Smooth muscle cell (in vitro differentiated cells): ENCODE measurements around the gene SF3A1. TPM values are rescaled to one million over a fixed set of nuclear protein-coding genes. Genes with fewer than 3 reads are reported as not detected.

ENCODE experiments used
- DNase-seq: peaks from one replicate; lab custom pipeline; 2025; ENCODE audit not compliant: unreplicated experiment; lab: John Stamatoyannopoulos, UW
- H2AFZ ChIP-seq: fragments of 200-600 bp; sonication (generic); 2 replicates; pipeline ENCODE4 v1.6.0; 2016; ENCODE audit warnings: antibody characterized with exemption, low read depth, mild to moderate bottlenecking
- H3F3A ChIP-seq: fragments of 200-600 bp; sonication (generic); 2 replicates; pipeline ENCODE4 v1.6.0; 2017; ENCODE audit warnings: antibody characterized with exemption, low read depth
- H3K27ac ChIP-seq: fragments of 200-600 bp; sonication (generic); 2 replicates; pipeline ENCODE4 v1.5.1; 2016; ENCODE audit warnings: low read depth, mild to moderate bottlenecking
- H3K27me3 ChIP-seq: fragments of 200-600 bp; sonication (generic); 2 replicates; pipeline ENCODE4 v1.6.1; 2016; ENCODE audit warnings: low read depth, mild to moderate bottlenecking
- H3K36me3 ChIP-seq: fragments of 200-600 bp; sonication (generic); 2 replicates; pipeline ENCODE4 v1.5.1; 2016; ENCODE audit warnings: low read depth
- H3K4me1 ChIP-seq: fragments of 200-600 bp; sonication (generic); 2 replicates; pipeline ENCODE4 v1.5.1; 2016; ENCODE audit warnings: low read depth
- H3K4me2 ChIP-seq: fragments of 200-600 bp; sonication (generic); 2 replicates; pipeline ENCODE4 v1.6.0; 2016; ENCODE audit warnings: mild to moderate bottlenecking
- H3K4me3 ChIP-seq: fragments of 200-600 bp; sonication (generic); 2 replicates; pipeline ENCODE4 v1.5.1; 2016; ENCODE audit warnings: mild to moderate bottlenecking
- H3K79me2 ChIP-seq: fragments of 200-600 bp; sonication (generic); 2 replicates; pipeline ENCODE4 v1.6.0; 2016; ENCODE audit warnings: low read depth, mild to moderate bottlenecking
- H3K9ac ChIP-seq: fragments of 200-600 bp; sonication (generic); 2 replicates; pipeline ENCODE4 v1.6.0; 2016; ENCODE audit warnings: low read depth
- H3K9me3 ChIP-seq: fragments of 200-600 bp; sonication (generic); replicated peaks from 2 replicates; pipeline ENCODE4 v1.5.1; 2016; ENCODE audit warnings: low read depth
- H4K20me1 ChIP-seq: fragments of 200-600 bp; sonication (generic); 2 replicates; pipeline ENCODE4 v1.6.0; 2016; ENCODE audit warnings: low read depth
- WGBS: methylation state at CpG from one replicate; pipeline ENCODE4 v1.1.7; 2016; ENCODE audit warnings: low lambda C conversion rate; 5-methylcytosine and 5-hydroxymethylcytosine counted together
- polyA plus RNA-seq: library from polyadenylated mRNA; unstranded; fragments of >200 nt; fragmentation: Nextera tagmentation; extraction: Ambion mirVana; gene quantifications from 2 replicates; pipeline ENCODE4 v1.2.1, GENCODE V29; 2016
- total RNA-seq: library from RNA; depleted of rRNA; stranded (reverse); fragments of >200 nt; gene quantifications from 2 replicates; pipeline ENCODE4 v1.2.3, GENCODE V29; 2014
- TF ChIP-seq, protein P1 (sequence below): fragments of 200-600 bp; sonication (generic); IDR thresholded peaks from 2 replicates; pipeline ENCODE4 v1.5.1; 2017; ENCODE audit warnings: borderline replicate concordance, mild to moderate bottlenecking, antibody characterized with exemption; ENCODE audit not compliant: insufficient read depth, poor library complexity, severe bottlenecking

SF3A1 gene
- total and polyA plus RNA-seq, 2 experiments from 2014 or later, result 55.0 to 86.7 TPM

DNA sequence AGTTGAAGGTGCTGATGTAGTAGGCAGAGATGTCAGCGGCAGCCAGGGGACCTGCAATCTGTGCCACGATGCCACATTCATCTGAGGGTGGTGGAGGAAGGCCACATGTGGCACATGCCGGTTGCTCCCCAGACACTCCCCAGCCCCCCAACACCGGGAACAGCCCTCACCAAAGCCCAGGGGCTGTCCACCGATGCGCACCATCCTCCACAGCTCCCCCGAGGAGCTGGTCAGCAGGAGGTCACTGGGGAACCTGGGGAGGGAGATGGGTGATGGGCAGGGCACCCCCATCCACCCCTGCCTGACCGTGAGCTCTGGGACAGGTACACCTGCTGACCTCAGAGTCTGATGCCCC, 70.9 kb downstream of the SF3A1 start:
- Histone ChIP-seq H3K9ac (no peak overlapping the region), H3K79me2 (no peaks in the 10 kb centered on the region), H3K27ac (no peak overlapping the region), H3K4me2 (no peak overlapping the region), H3K9me3 (no peaks in the 10 kb centered on the region), H3K27me3 (no peaks in the 10 kb centered on the region), H3K36me3 (no peaks in the 10 kb centered on the region), H4K20me1 (peaks cover 14% of the 10 kb centered on the region), H2AFZ (no peak overlapping the region), H3F3A (peaks cover 10% of the 10 kb centered on the region), H3K4me1 (peaks cover 14% of the 10 kb centered on the region), H3K4me3 (no peak overlapping the region)
- TF ChIP-seq, protein P1, sequence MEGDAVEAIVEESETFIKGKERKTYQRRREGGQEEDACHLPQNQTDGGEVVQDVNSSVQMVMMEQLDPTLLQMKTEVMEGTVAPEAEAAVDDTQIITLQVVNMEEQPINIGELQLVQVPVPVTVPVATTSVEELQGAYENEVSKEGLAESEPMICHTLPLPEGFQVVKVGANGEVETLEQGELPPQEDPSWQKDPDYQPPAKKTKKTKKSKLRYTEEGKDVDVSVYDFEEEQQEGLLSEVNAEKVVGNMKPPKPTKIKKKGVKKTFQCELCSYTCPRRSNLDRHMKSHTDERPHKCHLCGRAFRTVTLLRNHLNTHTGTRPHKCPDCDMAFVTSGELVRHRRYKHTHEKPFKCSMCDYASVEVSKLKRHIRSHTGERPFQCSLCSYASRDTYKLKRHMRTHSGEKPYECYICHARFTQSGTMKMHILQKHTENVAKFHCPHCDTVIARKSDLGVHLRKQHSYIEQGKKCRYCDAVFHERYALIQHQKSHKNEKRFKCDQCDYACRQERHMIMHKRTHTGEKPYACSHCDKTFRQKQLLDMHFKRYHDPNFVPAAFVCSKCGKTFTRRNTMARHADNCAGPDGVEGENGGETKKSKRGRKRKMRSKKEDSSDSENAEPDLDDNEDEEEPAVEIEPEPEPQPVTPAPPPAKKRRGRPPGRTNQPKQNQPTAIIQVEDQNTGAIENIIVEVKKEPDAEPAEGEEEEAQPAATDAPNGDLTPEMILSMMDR, result no peak
- WGBS, result 97% methylated on average over 8 of the region's 8 CpGs
- DNase-seq, result no peak

DNA sequence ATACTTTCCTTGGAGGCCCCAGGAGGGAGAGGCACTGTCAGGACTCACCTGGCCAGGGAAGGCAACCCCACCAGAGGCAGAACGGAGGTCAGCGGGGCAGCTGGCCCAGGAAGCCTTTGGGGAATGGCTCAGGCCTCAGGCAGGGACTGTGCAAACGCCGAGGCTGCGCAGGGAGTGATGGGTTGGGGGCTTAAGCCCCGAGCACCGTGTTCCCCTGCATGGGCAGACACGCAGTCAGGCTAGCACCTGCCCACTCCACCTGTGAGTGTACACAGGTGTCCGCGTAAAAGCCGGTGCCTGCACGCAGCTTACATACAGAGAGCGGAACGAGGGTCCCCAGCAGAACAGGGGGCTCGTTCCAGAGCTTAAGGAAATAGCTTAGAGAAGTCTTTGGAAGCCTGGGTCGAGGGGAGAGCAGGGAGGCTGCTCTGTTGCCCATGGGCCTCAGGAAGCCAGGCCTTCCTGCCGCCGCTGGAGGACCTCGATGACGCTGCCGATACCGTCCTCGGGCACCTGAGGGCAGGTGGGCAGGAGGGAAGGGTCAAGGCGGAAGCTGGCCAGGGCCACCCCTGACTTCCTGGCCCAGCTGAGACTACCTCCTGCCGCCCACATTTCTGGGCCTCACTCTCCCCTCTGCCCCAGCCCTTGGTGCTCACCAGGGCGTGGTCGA, 71.4 kb downstream of the SF3A1 start:
- H3K4me3 ChIP-seq, result no peak overlapping the region
- H2AFZ ChIP-seq, result no peak overlapping the region
- WGBS, result 92% methylated on average over 26 of the region's 27 CpGs
- TF ChIP-seq, protein P1, result no peak
- no peaks in the 10 kb centered on the region for H3K27me3 ChIP-seq
- H3K9ac ChIP-seq, result no peak overlapping the region
- H4K20me1 ChIP-seq, result peaks cover 10% of the 10 kb centered on the region
- no peaks in the 10 kb centered on the region for H3K9me3 ChIP-seq
- no peaks in the 10 kb centered on the region for H3K36me3 ChIP-seq
- DNase-seq, result no peak
- no peaks in the 10 kb centered on the region for H3K79me2 ChIP-seq
- peaks cover 14% of the 10 kb centered on the region for H3K4me1 ChIP-seq
- no peak overlapping the region for H3K4me2 ChIP-seq
- H3K27ac ChIP-seq, result no peak overlapping the region
- peaks cover 5% of the 10 kb centered on the region for H3F3A ChIP-seq

DNA sequence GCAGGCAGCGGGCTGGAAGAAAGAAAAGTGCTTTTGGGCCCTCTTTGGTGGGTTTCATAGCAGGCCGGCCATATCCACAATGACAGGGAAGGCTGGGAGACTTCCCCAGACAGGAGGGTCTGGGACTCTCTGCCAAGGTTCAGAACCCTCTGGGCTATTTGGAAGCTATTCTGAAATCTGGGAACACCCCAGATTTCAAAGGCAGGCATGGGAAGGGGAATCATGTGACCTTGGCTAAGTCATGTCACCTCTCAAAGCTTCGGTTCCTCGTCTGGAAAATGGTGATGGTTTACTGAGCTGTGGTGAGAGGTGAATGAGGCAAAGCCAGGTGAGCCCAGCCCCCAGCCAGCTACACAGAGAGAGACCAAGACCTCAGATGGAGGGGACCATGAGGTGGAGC, 72.0 kb downstream of the SF3A1 start:
- Histone ChIP-seq H3F3A (peaks cover 4% of the 10 kb centered on the region), H4K20me1 (peaks cover 6% of the 10 kb centered on the region), H3K4me2 (no peak overlapping the region), H3K27me3 (no peaks in the 10 kb centered on the region), H3K4me3 (no peak overlapping the region), H3K9ac (no peak overlapping the region), H3K36me3 (no peaks in the 10 kb centered on the region), H3K27ac (no peak overlapping the region), H3K9me3 (no peaks in the 10 kb centered on the region), H3K4me1 (peaks cover 9% of the 10 kb centered on the region), H2AFZ (no peak overlapping the region), H3K79me2 (no peaks in the 10 kb centered on the region)
- no peak for DNase-seq
- TF ChIP-seq, protein P1, result no peak
- 93% methylated on average over 4 of the region's 4 CpGs for WGBS

DNA sequence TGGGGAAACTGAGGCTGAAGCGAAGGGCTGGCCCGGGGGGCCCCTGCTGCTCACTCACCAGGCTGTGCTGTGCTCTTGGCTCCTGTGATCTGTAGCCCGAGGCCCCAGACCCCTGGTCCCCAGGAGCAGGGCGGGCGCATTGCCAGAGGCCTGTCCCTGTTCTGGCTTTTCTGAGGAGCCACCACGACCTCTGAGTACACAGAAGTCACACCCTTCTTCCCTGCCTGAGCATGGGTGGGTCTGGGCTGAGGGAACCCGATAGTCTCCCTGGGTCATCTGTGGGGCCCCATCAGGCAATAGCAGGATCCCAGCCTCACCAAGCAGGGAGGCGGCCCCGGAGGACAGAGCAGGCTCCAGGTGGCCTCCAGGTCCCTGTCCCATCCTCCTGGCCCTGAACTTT, 72.5 kb downstream of the SF3A1 start:
- Histone ChIP-seq H3K4me2 (no peak overlapping the region), H3K4me3 (no peak overlapping the region), H3K79me2 (no peaks in the 10 kb centered on the region), H3K9ac (no peak overlapping the region), H3K27ac (no peak overlapping the region), H3K27me3 (no peaks in the 10 kb centered on the region), H3K9me3 (no peaks in the 10 kb centered on the region), H3K4me1 (peaks cover 9% of the 10 kb centered on the region), H3K36me3 (no peaks in the 10 kb centered on the region), H3F3A (peaks cover 4% of the 10 kb centered on the region), H4K20me1 (peaks cover 6% of the 10 kb centered on the region), H2AFZ (no peak overlapping the region)
- 92% methylated on average over 9 of the region's 9 CpGs for WGBS
- DNase-seq, result no peak
- TF ChIP-seq, protein P1, result no peak
